Measurements from ENCODE around the gene GIGYF1.

- TF ChIP-seq, protein P1, sequence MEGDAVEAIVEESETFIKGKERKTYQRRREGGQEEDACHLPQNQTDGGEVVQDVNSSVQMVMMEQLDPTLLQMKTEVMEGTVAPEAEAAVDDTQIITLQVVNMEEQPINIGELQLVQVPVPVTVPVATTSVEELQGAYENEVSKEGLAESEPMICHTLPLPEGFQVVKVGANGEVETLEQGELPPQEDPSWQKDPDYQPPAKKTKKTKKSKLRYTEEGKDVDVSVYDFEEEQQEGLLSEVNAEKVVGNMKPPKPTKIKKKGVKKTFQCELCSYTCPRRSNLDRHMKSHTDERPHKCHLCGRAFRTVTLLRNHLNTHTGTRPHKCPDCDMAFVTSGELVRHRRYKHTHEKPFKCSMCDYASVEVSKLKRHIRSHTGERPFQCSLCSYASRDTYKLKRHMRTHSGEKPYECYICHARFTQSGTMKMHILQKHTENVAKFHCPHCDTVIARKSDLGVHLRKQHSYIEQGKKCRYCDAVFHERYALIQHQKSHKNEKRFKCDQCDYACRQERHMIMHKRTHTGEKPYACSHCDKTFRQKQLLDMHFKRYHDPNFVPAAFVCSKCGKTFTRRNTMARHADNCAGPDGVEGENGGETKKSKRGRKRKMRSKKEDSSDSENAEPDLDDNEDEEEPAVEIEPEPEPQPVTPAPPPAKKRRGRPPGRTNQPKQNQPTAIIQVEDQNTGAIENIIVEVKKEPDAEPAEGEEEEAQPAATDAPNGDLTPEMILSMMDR (conservative IDR thresholded peaks at IDR 0.05; ENCODE audit: low read depth, low read length) = no peak
- TF ChIP-seq EZH2 (IDR thresholded peaks at IDR 0.05; ENCODE audit: borderline replicate concordance, low read depth, low read length, poor library complexity, severe bottlenecking) = peak; percentile 89
Measured at GRCh38 chr7:100720671-100721504, 26.8 kb upstream of the GIGYF1 start.
